ENCODE results near the gene KRTAP10-4. TPM values are rescaled to one million over a fixed set of nuclear protein-coding genes. Genes with fewer than 3 reads are reported as not detected.

Gene KRTAP10-4
- polyA plus RNA-seq, 1 of the 3 experiments (the other 2 are of a cell fraction), result not detected

GRCh38 chr21:44533121-44533890 lies 40.2 kb upstream of the KRTAP10-4 start:
- no peaks in the 10 kb centered on the region for H3F3A ChIP-seq (replicated peaks; ENCODE audit: insufficient read depth)
- H3K9me3 ChIP-seq, result no peaks in the 10 kb centered on the region
- no peaks in the 10 kb centered on the region for H3K79me2 ChIP-seq (ENCODE audit: insufficient read depth)
- H3K36me3 ChIP-seq (replicated peaks in 1 of 2; ENCODE audit: control insufficient read depth in 1 of 2, insufficient read depth in 2 of 2, low read length in 1 of 2), result no peaks in the 10 kb centered on the region
- H2AFZ ChIP-seq (ENCODE audit: low read depth), result no peak overlapping the region
- no peak overlapping the region for H3K9ac ChIP-seq
- no peak for DNase-seq
- ChIA-PET CTCF (no interaction called here), POLR2A (no interaction called here)
- no peaks in the 10 kb centered on the region; a peak in 1 of 4 replicates for H3K4me1 ChIP-seq (ENCODE audit: control insufficient read depth in 1 of 2, insufficient read depth in 2 of 2, low read depth in 1 of 2, low read length in 1 of 2)
- H3K4me2 ChIP-seq, result no peak overlapping the region
- H3K27me3 ChIP-seq (ENCODE audit: insufficient read depth), result peaks cover 35% of the 10 kb centered on the region; the same call in 1 of the 2 replicates
- no peak for TF ChIP-seq FOSL2 (IDR thresholded peaks at IDR 0.05; ENCODE audit: borderline replicate concordance, low read depth)
- TF ChIP-seq IRF3 (IDR thresholded peaks at IDR 0.05; ENCODE audit: low read depth, low read length), result no peak
- TF ChIP-seq RCOR1 (IDR thresholded peaks at IDR 0.05; ENCODE audit: low read length), result no peak
- TF ChIP-seq NRF1 (IDR thresholded peaks at IDR 0.05; ENCODE audit: low read depth, low read length), result no peak
- TF ChIP-seq MEF2A (IDR thresholded peaks at IDR 0.05; ENCODE audit: borderline replicate concordance, low read depth), result no peak
- TF ChIP-seq GATA2 (CRISPR knock-in tag; IDR thresholded peaks at IDR 0.05), result no peak
- no peak for TF ChIP-seq SMC3 (IDR thresholded peaks at IDR 0.05; ENCODE audit: low read depth, low read length)
- TF ChIP-seq RFX5 (IDR thresholded peaks at IDR 0.05; ENCODE audit: low read length), result no peak
- no peak for TF ChIP-seq MXI1 (IDR thresholded peaks at IDR 0.05; ENCODE audit: low read depth, low read length)
- TF ChIP-seq TAF1 (IDR thresholded peaks at IDR 0.05; ENCODE audit: borderline replicate concordance, low read depth, low read length), result no peak
- TF ChIP-seq, protein P1, sequence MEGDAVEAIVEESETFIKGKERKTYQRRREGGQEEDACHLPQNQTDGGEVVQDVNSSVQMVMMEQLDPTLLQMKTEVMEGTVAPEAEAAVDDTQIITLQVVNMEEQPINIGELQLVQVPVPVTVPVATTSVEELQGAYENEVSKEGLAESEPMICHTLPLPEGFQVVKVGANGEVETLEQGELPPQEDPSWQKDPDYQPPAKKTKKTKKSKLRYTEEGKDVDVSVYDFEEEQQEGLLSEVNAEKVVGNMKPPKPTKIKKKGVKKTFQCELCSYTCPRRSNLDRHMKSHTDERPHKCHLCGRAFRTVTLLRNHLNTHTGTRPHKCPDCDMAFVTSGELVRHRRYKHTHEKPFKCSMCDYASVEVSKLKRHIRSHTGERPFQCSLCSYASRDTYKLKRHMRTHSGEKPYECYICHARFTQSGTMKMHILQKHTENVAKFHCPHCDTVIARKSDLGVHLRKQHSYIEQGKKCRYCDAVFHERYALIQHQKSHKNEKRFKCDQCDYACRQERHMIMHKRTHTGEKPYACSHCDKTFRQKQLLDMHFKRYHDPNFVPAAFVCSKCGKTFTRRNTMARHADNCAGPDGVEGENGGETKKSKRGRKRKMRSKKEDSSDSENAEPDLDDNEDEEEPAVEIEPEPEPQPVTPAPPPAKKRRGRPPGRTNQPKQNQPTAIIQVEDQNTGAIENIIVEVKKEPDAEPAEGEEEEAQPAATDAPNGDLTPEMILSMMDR (IDR thresholded peaks at IDR 0.05), result no peak
- TF ChIP-seq, protein P2, sequence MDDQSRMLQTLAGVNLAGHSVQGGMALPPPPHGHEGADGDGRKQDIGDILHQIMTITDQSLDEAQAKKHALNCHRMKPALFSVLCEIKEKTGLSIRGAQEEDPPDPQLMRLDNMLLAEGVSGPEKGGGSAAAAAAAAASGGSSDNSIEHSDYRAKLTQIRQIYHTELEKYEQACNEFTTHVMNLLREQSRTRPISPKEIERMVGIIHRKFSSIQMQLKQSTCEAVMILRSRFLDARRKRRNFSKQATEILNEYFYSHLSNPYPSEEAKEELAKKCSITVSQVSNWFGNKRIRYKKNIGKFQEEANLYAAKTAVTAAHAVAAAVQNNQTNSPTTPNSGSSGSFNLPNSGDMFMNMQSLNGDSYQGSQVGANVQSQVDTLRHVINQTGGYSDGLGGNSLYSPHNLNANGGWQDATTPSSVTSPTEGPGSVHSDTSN (IDR thresholded peaks at IDR 0.05), result no peak
- TF ChIP-seq FOXJ3 (CRISPR knock-in tag; IDR thresholded peaks at IDR 0.05), result no peak
- TF ChIP-seq POLR2AphosphoS5 (IDR thresholded peaks at IDR 0.05; ENCODE audit: low read depth, low read length), result no peak
- 55% methylated on average over 24 of the region's 37 CpGs for WGBS (ENCODE audit: low lambda C conversion rate)
- no peak overlapping the region for H3K27ac ChIP-seq (ENCODE audit: low read depth in 2 of 2, low read length in 1 of 2)
- H3K4me3 ChIP-seq (ENCODE audit: low read depth in 2 of 2, low read length in 1 of 2), result no peak overlapping the region
- H3K9me2 ChIP-seq, result no peaks in the 10 kb centered on the region
- H4K20me1 ChIP-seq (ENCODE audit: insufficient read depth), result no peaks in the 10 kb centered on the region
